RWPE1 (cell line): ENCODE results near the gene ABCB11.

Source experiments
- CTCF ChIA-PET: fragments of 350-600 bp; sonication (Branson Sonifier 250); formaldehyde crosslinking; extraction: SDS; loops from one replicate; lab custom pipeline; 2021; lab: Yijun Ruan, JAX
- POLR2A ChIA-PET: fragments of 400-600 bp; formaldehyde crosslinking; extraction: SDS; loops from one replicate; lab custom pipeline; 2020; ENCODE audit warnings: antibody characterized with exemption; ENCODE audit not compliant: low non-redundant PET; lab: Yijun Ruan, JAX
- DNase-seq: peaks from one replicate; pipeline ENCODE4 v3.0.0; 2012; ENCODE audit warnings: low spot score
- H3K27ac ChIP-seq: fragments of 450-650 bp; 2 replicates; pipeline ENCODE4 v1.5.1; 2017
- TF ChIP-seq, protein P1 (sequence below): fragments of 450-650 bp; conservative IDR thresholded peaks from 2 replicates; pipeline ENCODE4 v1.5.1; 2017; ENCODE audit warnings: low read depth, mild to moderate bottlenecking

Gene ABCB11

DNA sequence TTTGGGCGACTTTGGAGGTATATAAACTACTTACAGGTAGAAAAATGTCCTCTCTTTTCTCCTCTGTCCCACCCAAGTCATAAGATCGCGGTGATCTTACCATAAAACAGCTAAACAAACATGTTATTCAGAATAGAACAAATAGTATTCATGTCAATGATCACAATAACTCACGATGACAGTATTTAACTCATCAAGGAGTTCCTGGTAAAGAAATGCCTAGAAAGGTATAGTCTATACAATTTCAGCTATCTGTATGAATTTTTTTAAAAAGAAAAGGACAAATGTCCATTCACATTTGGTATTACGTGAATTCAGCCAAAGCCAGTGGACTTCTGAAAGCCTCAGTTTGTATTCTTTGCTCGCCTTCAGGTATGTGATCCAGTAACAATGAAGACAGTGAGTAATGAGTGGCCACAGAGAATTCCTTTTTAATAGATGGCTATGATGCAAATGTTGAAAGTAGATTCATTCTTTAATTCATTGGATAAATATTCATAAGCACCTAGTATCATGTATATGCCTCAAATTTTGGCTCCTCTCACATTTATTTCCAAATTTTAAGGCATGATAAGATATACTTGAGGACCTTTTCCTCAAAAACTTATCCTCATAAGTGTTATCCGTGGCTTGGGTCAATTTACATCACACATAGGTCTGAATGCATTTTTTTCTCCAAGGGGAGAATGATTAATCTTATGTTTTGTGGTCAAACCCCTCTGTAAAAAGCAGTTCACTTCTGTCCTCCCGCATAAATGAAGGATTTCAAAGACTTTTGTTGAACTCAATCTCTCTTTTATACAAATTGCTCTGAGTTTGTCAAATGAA is 20.3 kb downstream of the ABCB11 start:
- POLR2A ChIA-PET, result no interaction called here
- no peak for DNase-seq
- TF ChIP-seq, protein P1, sequence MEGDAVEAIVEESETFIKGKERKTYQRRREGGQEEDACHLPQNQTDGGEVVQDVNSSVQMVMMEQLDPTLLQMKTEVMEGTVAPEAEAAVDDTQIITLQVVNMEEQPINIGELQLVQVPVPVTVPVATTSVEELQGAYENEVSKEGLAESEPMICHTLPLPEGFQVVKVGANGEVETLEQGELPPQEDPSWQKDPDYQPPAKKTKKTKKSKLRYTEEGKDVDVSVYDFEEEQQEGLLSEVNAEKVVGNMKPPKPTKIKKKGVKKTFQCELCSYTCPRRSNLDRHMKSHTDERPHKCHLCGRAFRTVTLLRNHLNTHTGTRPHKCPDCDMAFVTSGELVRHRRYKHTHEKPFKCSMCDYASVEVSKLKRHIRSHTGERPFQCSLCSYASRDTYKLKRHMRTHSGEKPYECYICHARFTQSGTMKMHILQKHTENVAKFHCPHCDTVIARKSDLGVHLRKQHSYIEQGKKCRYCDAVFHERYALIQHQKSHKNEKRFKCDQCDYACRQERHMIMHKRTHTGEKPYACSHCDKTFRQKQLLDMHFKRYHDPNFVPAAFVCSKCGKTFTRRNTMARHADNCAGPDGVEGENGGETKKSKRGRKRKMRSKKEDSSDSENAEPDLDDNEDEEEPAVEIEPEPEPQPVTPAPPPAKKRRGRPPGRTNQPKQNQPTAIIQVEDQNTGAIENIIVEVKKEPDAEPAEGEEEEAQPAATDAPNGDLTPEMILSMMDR, result no peak
- CTCF ChIA-PET, result no interaction called here
- no peak overlapping the region for H3K27ac ChIP-seq

DNA sequence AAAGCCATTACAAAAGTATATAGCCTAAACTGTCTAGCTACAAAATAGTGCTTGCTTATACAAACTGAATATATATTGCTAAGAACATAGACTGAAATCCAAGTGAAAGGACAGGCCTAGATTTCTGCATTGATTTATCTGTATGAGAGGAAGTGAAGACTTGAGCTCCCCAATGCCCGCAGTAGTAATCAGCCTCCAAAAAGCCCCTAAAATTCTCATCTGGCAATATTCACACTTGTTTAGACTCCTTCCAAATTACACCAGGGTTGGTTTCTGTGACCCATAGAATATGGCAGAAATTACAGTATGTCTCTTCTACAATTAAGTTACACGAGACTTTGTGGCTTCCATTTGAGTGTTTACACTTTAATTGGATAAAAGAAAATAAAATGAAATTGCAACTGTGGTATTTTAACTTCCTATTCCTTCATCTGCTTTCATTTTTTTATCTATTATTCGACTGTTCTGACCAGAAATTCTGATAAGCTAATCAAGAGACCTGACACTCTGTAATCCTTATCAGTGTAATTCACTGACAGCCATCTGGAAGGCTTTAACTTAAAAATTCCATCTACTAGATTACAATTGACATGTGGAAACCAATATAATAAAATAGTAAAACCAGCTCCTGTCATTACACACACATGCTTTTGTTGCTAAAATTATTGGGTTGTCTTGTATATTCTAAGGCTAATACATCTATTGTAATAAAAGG is 21.1 kb downstream of the ABCB11 start:
- TF ChIP-seq, protein P1, result no peak
- CTCF ChIA-PET, result no interaction called here
- H3K27ac ChIP-seq, result no peak overlapping the region
- POLR2A ChIA-PET, result no interaction called here
- no peak for DNase-seq

DNA sequence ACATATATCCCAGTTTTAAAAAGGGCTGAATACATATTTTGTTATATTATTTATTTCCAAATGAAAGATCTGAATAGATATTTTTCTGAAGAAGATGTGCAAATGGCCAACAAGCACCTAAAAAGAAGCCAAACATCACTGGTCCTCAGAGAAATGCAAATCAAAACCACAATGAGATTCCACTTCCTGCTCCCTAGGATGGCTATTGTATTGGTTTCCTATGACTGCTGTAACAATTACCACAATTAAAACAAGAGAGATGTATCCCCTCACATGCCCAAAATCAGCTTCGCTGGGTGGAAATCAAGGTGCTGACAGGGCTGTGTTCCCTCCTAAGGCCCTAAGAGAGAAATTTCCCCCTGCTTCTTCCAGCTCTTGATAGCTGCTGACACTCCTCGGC is 23.2 kb downstream of the ABCB11 start:
- CTCF ChIA-PET, result no interaction called here
- POLR2A ChIA-PET, result no interaction called here
- no peak overlapping the region for H3K27ac ChIP-seq
- DNase-seq, result no peak
- TF ChIP-seq, protein P1, result no peak

DNA sequence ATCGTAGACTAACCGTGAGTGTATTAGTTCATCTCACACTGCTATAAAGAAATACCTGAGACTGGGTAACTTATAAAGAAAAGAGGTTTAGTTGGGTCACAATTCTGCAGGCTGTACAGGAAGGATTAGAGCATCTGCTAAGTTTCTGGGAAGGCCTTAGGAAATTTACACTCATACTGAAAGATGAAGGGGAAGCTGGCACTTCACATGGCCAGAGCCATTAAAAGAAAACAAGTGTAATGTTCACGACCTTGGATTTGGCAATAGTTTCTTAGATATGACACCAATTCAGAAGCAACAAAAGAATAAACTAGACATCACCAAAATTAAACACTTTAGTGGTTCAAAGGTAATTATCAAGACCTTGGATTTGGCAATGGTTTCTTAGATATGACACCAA is 23.8 kb downstream of the ABCB11 start:
- POLR2A ChIA-PET, result no interaction called here

DNA sequence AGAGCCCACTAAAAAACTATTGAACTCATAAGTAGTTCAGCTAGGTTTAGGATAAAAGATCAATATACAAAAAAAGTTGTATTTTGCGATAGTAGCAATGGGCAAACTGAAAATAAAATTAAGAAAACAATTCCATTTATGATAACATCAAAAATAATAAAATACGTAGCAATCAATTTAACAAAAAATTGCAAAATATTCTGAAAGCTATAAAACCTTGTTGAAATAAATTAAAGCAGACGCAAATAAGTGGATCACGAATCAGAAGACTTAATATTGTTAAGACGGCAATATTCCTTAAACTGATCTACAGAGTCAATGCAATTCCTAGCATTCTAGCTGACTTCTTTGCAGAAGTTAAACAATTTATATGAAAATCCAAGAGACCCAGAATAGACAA is 24.5 kb downstream of the ABCB11 start:
- ChIA-PET POLR2A (no interaction called here), CTCF (no interaction called here)
- no peak overlapping the region for H3K27ac ChIP-seq
- no peak for DNase-seq
- TF ChIP-seq, protein P1, result no peak

More for the DNA sequence above, 23.8 kb downstream of the ABCB11 start:
- TF ChIP-seq, protein P1, result no peak
- no peak for DNase-seq
- CTCF ChIA-PET, result no interaction called here
- H3K27ac ChIP-seq, result no peak overlapping the region

DNA sequence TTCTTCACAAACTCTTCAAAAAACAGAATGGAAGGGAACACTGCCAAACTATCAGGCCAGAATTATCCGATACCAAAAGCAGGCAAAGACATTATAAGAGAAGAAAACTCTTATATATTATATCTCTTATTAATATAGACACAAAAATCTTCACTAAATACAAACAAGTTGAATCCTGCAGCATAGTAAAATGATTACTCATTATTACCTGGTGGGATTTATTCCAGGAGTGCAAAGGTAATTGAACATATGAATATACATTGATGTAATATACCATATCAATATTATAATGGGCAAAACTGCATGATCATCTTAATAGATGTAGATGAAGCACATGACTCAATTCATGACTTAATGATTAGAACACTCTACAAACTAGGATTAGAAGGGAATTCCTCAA is 25.1 kb downstream of the ABCB11 start:
- H3K27ac ChIP-seq, result no peak overlapping the region
- DNase-seq, result no peak
- TF ChIP-seq, protein P1, result no peak
- CTCF ChIA-PET, result no interaction called here
- POLR2A ChIA-PET, result no interaction called here
